DMS53 (cell line): ENCODE data around the gene ANTKMT.

Experiments used
- DNase-seq: peaks from one replicate; lab custom pipeline; 2025; lab: John Stamatoyannopoulos, UW

ANTKMT gene

GRCh38 chr16:700684-701584, 20.0 kb upstream of the ANTKMT start:
- DNase-seq = no peak

- no peak for DNase-seq
Observed at GRCh38 chr16:702341-702740, 18.6 kb upstream of the ANTKMT start.

DNA sequence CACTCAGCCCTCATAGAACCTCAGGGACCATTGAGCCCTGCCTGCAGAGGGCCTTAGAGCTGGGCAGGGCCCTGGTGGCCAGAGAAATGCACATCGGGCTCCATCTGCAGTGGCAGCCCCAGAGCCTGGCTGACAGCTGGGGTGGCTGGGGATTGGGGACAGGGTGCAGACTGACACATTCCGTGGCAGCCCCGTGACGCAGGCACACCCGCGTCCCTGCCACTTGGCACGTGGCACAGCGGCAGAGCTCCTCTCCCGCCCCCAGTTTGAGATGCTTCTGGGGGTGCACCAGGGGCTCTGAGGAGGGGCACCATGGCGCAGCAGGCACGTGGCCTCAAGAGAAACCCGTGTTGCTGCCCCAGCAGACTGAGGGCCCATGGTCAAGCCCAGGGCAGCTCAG, 17.5 kb upstream of the ANTKMT start:
- DNase-seq = no peak

DNA sequence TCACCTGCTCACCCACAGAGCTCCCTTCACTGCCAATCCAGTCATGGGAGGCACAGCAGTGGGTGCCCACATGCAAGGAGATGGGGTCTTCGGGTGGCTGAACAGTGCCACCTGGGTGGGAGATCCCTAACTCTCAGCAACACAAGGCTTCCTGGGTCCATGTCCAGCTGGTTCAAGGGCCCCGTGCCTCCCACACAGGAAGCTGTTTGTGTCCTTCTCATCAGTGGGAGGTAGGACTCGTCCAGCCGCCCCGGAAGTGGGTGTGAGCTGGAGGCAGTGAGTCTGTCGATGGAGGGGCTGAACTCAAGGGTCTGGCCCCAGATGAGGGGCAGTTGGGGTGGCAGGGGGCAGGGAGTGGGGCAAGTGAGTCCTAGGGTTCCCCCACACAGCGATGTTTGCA, 16.9 kb upstream of the ANTKMT start:
- no peak for DNase-seq

GRCh38 chr16:704552-705380, 16.2 kb upstream of the ANTKMT start:
- peak; percentile 72 for DNase-seq

GRCh38 chr16:705431-706188, 15.3 kb upstream of the ANTKMT start, which contains the start of gene FBXL16:
TSS of gene FBXL16 (minus strand) at chr16:705801. CDS start at chr16:697405, 8,396 bp downstream.
- DNase-seq = peak; percentile 86

DNA sequence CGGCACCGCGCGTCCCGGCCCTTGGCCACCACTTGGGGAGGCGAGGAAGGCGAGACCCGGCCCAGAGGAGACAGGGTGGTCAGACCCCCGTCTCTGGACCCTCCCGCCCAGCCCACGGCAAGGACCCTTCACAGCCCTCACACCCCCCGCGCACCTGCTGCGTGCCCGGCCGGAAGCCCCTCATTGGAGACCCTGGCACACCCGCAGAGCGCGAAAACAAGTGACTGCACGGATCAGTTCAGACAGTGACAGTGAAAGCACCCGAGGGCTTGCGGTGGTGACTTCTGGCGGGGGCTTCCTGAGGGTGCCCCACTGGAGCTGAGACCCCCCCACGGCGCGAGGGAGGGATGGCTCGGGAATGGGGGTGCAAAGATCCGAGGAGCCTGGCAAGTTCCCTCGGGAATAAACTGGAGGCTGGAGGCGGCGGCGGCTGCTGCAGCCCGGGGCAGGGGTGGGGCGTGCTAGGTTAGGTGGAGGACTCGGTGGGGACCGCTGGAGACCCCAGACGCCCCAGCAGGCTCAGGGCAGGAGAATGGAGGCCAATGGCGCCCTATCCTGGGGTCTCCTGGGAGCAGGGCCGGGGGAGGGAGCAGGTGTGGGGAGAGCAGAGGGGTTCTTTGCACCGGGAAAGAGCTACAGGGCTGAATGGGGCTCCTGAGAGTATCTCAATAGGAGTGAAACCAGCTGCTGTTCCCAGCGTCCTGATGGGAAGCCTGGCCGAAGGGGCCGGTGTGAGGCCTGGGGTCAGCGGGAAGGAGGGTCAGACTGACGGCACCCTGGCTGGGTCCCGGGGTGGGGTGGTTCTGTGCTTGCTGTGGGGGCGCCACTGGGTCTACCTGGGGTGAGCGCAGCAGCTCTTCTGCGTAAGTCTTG, 14.5 kb upstream of the ANTKMT start:
- peak; percentile 62 for DNase-seq

DNA sequence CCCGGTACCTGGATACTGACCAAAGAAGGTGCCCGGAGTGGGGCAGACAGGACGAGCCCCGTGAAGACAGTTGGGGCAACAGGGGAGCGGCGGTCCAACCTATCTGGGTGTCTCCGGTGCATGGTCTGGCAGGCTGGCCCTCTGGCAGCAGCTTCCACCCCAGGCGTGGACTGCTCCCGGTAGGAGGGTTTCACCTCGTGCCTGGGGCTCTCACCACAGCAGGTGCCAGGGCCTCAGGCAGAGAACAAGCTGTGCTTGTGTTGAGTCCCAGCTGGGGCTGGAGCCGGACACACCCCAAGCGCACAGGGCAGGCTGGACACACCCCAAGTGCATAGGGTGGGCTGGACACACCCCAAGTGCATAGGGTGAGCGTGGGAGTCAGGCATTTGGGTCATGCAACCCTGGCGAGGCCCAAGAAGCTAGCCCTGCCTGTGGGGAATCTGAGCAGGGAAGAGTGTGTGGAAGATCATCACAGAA, 13.8 kb upstream of the ANTKMT start:
- DNase-seq = peak; percentile 62

- DNase-seq = no peak
Observed at GRCh38 chr16:708019-708418, 12.9 kb upstream of the ANTKMT start.

- DNase-seq = peak; percentile 50
Observed at GRCh38 chr16:708959-709358, 12.0 kb upstream of the ANTKMT start.

DNA sequence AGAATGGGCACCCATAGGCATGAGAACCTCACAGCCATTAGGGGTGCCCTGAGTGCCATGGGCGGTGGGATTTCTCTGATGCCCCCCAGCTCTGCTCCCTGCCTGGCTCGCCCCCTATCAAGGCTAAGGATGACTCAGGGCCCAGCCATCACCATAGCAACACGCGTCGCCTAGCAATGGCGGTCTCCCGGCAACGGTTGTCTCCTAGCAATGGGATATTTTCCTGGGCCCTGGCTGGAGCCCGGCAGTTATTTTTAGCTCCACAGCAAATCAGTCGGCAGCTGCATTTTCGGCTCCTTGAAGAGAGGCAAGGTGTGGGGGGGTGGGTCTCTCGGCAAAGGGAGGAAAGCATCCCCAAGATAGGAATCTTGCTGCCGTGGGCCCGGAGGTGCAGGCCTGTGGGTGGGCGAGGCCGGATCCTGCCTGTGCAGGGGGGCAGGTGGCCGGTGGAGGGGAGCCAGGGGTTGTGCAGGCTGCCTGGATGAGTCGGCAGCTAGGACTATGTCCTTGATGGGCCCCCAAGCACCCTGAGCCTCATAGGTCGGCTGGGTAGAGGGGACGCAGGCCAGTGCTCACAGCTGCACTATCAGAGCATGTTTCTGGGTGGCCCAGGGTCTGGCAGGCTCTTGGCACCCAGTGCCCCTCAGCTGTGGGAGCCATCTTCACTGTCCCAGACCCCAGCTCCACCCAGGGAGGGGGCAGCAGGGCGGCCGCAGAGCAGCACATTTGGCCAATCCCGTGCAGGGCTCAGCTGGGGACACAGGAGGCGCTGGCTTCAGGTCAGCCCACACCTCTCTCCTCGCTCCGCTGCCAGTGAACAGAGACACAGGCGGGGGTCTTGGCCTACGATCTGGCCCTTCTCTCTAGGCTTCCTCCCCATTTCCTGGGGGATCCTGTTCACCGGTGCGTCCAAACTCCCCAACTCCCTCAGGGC, 11.1 kb upstream of the ANTKMT start:
- DNase-seq = peak; percentile 94

DNA sequence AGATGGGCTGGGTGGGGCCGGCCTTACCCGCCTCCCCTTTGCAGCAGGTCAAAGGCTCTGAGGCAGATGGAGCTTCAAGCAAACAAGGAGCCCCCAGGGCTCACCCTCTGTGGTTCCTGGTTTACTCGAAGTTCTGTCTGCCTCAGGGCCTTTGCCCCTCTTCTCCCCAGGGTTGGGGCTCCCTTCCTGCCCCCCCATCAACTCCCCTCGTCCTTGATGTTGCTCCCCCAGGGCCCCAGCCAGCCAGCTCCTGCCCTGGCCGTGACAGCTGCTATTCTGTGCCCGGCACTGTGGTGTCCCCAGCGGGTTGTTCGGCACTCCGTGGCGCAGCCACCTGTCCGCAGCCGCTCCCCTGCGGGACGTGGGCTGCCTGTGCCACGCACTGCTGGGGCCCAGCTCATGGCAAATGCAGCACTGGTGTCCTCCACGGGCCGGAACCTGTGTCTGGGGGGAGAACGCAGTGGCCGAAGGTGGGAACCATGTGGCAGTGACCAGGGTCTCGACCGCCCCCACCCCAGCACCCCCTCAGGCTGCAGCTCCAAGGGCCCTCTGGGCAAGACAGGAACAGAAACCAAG, 10.4 kb upstream of the ANTKMT start:
- no peak for DNase-seq

GRCh38 chr16:711084-711483, 9.9 kb upstream of the ANTKMT start:
- DNase-seq = no peak

DNA sequence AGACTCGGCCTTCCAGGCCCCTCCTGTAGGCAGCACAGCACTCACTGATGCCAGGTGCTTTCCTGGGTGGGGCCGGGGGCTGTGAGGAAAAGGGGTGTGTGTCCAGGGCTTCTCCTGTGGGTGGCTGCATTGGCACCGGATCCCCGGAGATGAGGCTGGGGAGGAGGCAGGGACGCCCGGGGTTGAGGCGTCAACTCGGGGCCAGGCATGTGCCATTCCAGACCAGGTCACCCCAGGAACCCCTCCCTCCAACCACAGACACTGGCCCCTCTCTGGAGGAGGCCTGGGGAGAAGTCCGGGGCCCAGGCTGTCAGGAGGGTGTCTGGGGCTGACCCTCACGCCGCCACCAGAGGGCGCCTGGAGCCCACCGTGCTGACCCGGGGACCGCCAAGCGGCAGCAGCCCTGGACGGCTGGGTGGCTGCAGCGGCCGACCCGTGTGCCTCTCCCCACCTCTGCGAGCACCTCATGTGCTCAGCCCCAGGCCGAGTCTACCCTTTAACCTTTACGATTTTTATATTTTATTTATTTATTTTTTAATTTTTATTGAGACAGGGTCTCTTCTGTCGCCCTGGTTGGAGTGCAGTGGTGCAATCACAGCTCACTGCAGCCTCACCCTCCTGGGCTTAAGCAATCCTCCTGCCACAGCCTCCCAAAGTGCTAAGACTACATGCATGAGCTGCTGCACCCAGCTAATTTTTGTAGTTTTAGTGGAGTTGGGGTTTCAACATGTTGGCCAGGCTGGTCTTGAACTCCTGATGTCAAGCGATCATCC, 9.2 kb upstream of the ANTKMT start:
- peak; percentile 80 for DNase-seq

GRCh38 chr16:712740-713250, 8.2 kb upstream of the ANTKMT start:
- DNase-seq = peak; percentile 88

DNA sequence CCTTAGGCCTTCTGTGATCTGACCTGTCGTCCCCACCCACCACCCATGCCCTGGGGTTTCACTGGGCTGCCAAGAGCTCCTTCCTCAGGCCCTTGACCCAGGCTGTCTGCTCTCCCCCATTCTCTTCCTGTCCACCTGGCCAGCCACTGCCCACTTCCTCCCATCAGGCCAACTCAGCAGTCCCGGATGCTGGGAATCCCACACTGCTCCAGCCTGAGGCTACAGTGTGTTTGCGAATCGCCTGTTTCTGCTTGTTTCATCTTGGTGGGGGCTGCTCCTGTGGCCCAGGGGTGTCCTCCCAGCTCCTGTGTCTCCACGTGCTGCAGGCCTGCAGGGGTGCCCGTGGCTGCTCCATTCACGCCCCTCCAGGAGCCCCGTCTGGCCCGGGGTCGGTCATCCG, 6.9 kb upstream of the ANTKMT start:
- DNase-seq = no peak

DNA sequence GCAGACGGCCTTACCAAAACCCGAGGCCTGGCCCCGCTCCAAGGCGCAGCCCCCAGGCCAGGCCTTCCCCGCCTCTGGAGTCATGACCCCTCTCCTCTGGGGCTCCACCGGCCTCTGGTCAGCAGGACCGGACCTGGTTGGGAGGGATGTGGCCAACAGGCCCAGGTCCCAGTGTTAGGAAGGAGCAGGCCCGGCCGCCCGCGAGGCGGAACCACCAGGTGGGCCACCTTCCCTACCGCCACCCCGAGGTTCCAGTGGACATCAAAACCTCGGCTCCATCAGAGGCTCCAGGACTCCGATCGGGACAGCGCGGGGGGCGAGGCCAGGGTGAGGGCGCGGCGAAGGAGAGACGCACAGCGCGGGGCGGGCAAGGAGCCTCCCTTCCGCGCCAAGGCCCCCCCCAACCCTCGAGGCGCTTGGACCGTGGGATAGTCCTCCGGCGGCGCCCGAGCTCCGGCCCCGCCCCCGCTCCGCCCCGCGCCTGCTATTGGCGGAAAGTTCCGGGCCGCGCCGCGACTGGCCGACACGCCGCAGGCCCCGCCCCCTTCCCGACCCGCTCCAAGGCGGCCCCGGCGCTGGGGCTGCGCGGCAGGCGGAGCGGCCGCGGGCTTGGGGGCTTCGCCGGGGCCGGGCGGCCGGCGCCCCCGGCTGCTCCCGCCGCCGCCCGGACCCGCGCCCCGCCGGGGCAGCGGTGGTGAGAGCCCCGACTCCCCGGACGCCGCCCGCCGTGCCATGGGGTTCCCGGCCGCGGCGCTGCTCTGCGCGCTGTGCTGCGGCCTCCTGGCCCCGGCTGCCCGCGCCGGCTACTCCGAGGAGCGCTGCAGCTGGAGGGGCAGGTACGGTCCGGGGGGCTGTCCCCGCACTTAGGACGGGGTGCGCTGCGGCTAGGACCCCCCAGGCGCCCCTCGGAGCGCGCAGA, 6.1 kb upstream of the ANTKMT start, which contains the start of gene METRN:
TSS of gene METRN (plus strand) at position 561 of the 919 bp plus-strand sequence. CDS start at position 733, 172 bp downstream.
- DNase-seq = peak; percentile 90
